Stimulated activated CD8-positive, alpha-beta memory T cell treated with anti-CD3 and anti-CD28 coated beads, Interleukin-15, amount 100 ng/mL, for 1 hour (primary cell): Measurements from ENCODE around the gene FNDC8.
A peak's percentile ranks its signal among the peaks of the same experiment; 100 is the strongest.
"Not testable (repeated sequence)": the region's sequence is repeated elsewhere in the genome, so short reads cannot be mapped to it uniquely, and the experiment has no call there.

Source experiments
- DNase-seq: peaks from one replicate; pipeline ENCODE4 v3.0.0-alpha.2; 2020; ENCODE audit warnings: low read depth

The FNDC8 gene

GRCh38 chr17:35095741-35096140 is 25.7 kb upstream of the FNDC8 start:
- DNase-seq = no peak

GRCh38 chr17:35097776-35098175 is 23.6 kb upstream of the FNDC8 start:
- DNase-seq = no peak

GRCh38 chr17:35099908-35100307 is 21.5 kb upstream of the FNDC8 start:
- DNase-seq = no peak

GRCh38 chr17:35101036-35101435 is 20.4 kb upstream of the FNDC8 start:
- DNase-seq = no peak

- DNase-seq = no peak
Measured at GRCh38 chr17:35101725-35102124, 19.7 kb upstream of the FNDC8 start.

GRCh38 chr17:35103271-35103670 is 18.1 kb upstream of the FNDC8 start:
- DNase-seq = no peak

GRCh38 chr17:35104844-35105450 is 16.5 kb upstream of the FNDC8 start:
- no peak for DNase-seq

- DNase-seq = not testable (repeated sequence)
Measured at GRCh38 chr17:35110791-35111190, 10.6 kb upstream of the FNDC8 start.

- no peak for DNase-seq
Measured at GRCh38 chr17:35116845-35117244, 4.6 kb upstream of the FNDC8 start.

GRCh38 chr17:35117984-35118383 is 3.4 kb upstream of the FNDC8 start:
- no peak for DNase-seq

GRCh38 chr17:35119370-35120165 is 1.8 kb upstream of the FNDC8 start, which contains the start of gene RAD51D:
TSS of gene RAD51D (minus strand) at chr17:35119860. CDS start at chr17:35119613, 247 bp downstream.
- peak; percentile 47 for DNase-seq

GRCh38 chr17:35127751-35128514 is 6.5 kb downstream of the FNDC8 start:
- no peak for DNase-seq

GRCh38 chr17:35129154-35129972 is 7.9 kb downstream of the FNDC8 start:
- no peak for DNase-seq

- no peak for DNase-seq
Measured at GRCh38 chr17:35129973-35130351, 8.5 kb downstream of the FNDC8 start.

GRCh38 chr17:35130392-35130791 is 9.0 kb downstream of the FNDC8 start:
- no peak for DNase-seq

GRCh38 chr17:35132099-35132498 is 10.7 kb downstream of the FNDC8 start:
- DNase-seq = no peak

- DNase-seq = no peak
Measured at GRCh38 chr17:35132816-35133550, 11.6 kb downstream of the FNDC8 start.

- no peak for DNase-seq
Measured at GRCh38 chr17:35135322-35135721, 13.9 kb downstream of the FNDC8 start.

- DNase-seq = no peak
Measured at GRCh38 chr17:35138218-35138617, 16.8 kb downstream of the FNDC8 start.

- DNase-seq = peak; percentile 81
Measured at GRCh38 chr17:35141681-35142466, 20.5 kb downstream of the FNDC8 start, which contains the start of gene NLE1. TSS of gene NLE1 (minus strand) at chr17:35142303. CDS start at chr17:35142275, 28 bp downstream.
